Transverse colon (tissue), 4 donors: ENCODE data around the gene THEM5.

Experiments
- POLR2A ChIP-seq: fragments of 450-650 bp; IDR thresholded peaks from one replicate; pipeline ENCODE4 v1.6.1; 2016; ENCODE audit warnings: antibody characterized with exemption, mild to moderate bottlenecking, moderate library complexity
- POLR2AphosphoS5 ChIP-seq, 3 donors: sonication (generic); formaldehyde crosslinking; IDR thresholded peaks; one replicate each; pipeline ENCODE4 v1.6.1; 2016; ENCODE audit warnings: antibody characterized with exemption in 3 of 3
- TF ChIP-seq, protein P1 (sequence below), 5 experiments: fragments of 200-600 bp in 3 of 5; fragments of 450-650 bp in 2 of 5; sonication (generic) in 3 of 5; IDR thresholded peaks; 1 replicate in 2 of 5; 2 replicates in 3 of 5; pipeline ENCODE4 v1.5.1; 2016 to 2017; ENCODE audit warnings: antibody characterized with exemption in 5 of 5, inconsistent platforms in 3 of 5, mild to moderate bottlenecking in 2 of 5, moderate library complexity in 1 of 5

DNA sequence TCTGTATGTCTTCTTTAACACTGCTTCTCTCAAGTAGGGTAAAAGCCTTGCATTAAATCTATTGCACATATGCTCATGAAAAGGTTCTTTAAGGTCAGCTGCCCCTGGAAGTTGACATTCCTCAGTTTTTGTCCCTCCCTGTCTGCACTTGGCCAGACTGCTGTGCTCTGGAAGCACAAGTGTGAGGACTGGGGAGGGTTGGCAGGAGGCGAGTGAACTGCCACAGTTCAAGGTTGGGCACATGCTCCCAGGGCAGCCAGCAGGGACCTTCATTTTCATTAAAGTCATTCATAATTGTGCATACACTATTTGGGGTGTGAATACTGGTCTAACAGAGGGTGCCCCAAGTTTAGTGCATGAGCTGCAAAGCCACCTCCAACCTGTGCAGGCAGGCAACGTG lies 10.9 kb upstream of the THEM5 start:
- TF ChIP-seq, protein P1, sequence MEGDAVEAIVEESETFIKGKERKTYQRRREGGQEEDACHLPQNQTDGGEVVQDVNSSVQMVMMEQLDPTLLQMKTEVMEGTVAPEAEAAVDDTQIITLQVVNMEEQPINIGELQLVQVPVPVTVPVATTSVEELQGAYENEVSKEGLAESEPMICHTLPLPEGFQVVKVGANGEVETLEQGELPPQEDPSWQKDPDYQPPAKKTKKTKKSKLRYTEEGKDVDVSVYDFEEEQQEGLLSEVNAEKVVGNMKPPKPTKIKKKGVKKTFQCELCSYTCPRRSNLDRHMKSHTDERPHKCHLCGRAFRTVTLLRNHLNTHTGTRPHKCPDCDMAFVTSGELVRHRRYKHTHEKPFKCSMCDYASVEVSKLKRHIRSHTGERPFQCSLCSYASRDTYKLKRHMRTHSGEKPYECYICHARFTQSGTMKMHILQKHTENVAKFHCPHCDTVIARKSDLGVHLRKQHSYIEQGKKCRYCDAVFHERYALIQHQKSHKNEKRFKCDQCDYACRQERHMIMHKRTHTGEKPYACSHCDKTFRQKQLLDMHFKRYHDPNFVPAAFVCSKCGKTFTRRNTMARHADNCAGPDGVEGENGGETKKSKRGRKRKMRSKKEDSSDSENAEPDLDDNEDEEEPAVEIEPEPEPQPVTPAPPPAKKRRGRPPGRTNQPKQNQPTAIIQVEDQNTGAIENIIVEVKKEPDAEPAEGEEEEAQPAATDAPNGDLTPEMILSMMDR (IDR thresholded peaks at IDR 0.05): no peak
- no peak for TF ChIP-seq POLR2A
- TF ChIP-seq POLR2AphosphoS5 (IDR thresholded peaks at IDR 0.05): no peak
